ENCODE data around the gene DDX43.

GRCh38 chr6:73375216-73375615 is 19.4 kb upstream of the DDX43 start:
- no peak for TF ChIP-seq POLR2AphosphoS5 (IDR thresholded peaks at IDR 0.05)
- TF ChIP-seq CTCF (IDR thresholded peaks at IDR 0.05; ENCODE audit: poor library complexity, severe bottlenecking), result no peak
- TF ChIP-seq EP300 (conservative IDR thresholded peaks at IDR 0.05; ENCODE audit: poor library complexity, severe bottlenecking), result no peak
- no peak for TF ChIP-seq TAF1 (IDR thresholded peaks at IDR 0.05; ENCODE audit: low read depth)
- no peak for TF ChIP-seq EZH2 (IDR thresholded peaks at IDR 0.05; ENCODE audit: borderline replicate concordance, insufficient read depth, low read length, poor library complexity, severe bottlenecking)
- no peak for TF ChIP-seq REST (IDR thresholded peaks at IDR 0.05; ENCODE audit: borderline replicate concordance)
- no peak for TF ChIP-seq SMC3 (conservative IDR thresholded peaks at IDR 0.05; ENCODE audit: poor library complexity)
- TF ChIP-seq RAD21 (conservative IDR thresholded peaks at IDR 0.05), result no peak
- no peak for TF ChIP-seq MXI1 (conservative IDR thresholded peaks at IDR 0.05; ENCODE audit: poor library complexity, severe bottlenecking)
